HEK293 (cell line): Measurements from ENCODE around the gene SUMO3.
A peak's percentile ranks its signal among the peaks of the same experiment; 100 is the strongest.

Experiments
- GLIS1 ChIP-seq: fragments of 450-650 bp; formaldehyde crosslinking; IDR thresholded peaks from 2 replicates; pipeline ENCODE4 v1.5.1; 2016; ENCODE audit warnings: missing biosample characterization, missing genetic modification characterization
- GLIS2 ChIP-seq: fragments of 450-650 bp; formaldehyde crosslinking; IDR thresholded peaks from 2 replicates; pipeline ENCODE4 v1.5.1; 2016; ENCODE audit warnings: missing biosample characterization, missing genetic modification characterization
- IKZF3 ChIP-seq: fragments of 450-650 bp; IDR thresholded peaks from 2 replicates; pipeline ENCODE4 v1.5.0; 2018; ENCODE audit warnings: missing biosample characterization, mild to moderate bottlenecking, missing genetic modification characterization, moderate library complexity
- KLF1 ChIP-seq: fragments of 450-650 bp; formaldehyde crosslinking; IDR thresholded peaks from 2 replicates; pipeline ENCODE4 v1.5.1; 2016; ENCODE audit warnings: missing biosample characterization, missing genetic modification characterization
- KLF17 ChIP-seq: fragments of 450-650 bp; formaldehyde crosslinking; IDR thresholded peaks from 2 replicates; pipeline ENCODE4 v1.5.1; 2016; ENCODE audit warnings: missing biosample characterization, missing genetic modification characterization
- KLF8 ChIP-seq: fragments of 450-650 bp; formaldehyde crosslinking; IDR thresholded peaks from 2 replicates; pipeline ENCODE4 v1.5.1; 2016; ENCODE audit warnings: missing biosample characterization, missing genetic modification characterization
- MYNN ChIP-seq: fragments of 450-650 bp; formaldehyde crosslinking; IDR thresholded peaks from 2 replicates; pipeline ENCODE4 v1.5.1; 2016; ENCODE audit warnings: missing biosample characterization, missing genetic modification characterization, borderline replicate concordance
- PATZ1 ChIP-seq: fragments of 450-650 bp; formaldehyde crosslinking; IDR thresholded peaks from 2 replicates; pipeline ENCODE4 v1.5.1; 2016; ENCODE audit warnings: missing biosample characterization, missing genetic modification characterization
- PRDM4 ChIP-seq: fragments of 450-650 bp; formaldehyde crosslinking; IDR thresholded peaks from 2 replicates; pipeline ENCODE4 v1.5.1; 2017; ENCODE audit warnings: missing biosample characterization, missing genetic modification characterization
- REST ChIP-seq: fragments of 450-650 bp; formaldehyde crosslinking; IDR thresholded peaks from 2 replicates; pipeline ENCODE4 v1.5.1; 2016; ENCODE audit warnings: missing biosample characterization, missing genetic modification characterization
- SCRT2 ChIP-seq: fragments of 450-650 bp; formaldehyde crosslinking; IDR thresholded peaks from 2 replicates; pipeline ENCODE4 v1.5.1; 2016; ENCODE audit warnings: missing biosample characterization, missing genetic modification characterization
- SETDB1 ChIP-seq: IDR thresholded peaks from one replicate; pipeline ENCODE4 v1.6.1; 2017; ENCODE audit warnings: mild to moderate bottlenecking, low read length, moderate library complexity, mixed read lengths; ENCODE audit not compliant: insufficient read length
- ZBTB20 ChIP-seq: fragments of 450-650 bp; formaldehyde crosslinking; IDR thresholded peaks from 2 replicates; pipeline ENCODE4 v1.5.1; 2016; ENCODE audit warnings: missing biosample characterization, missing genetic modification characterization
- ZBTB49 ChIP-seq: fragments of 450-650 bp; formaldehyde crosslinking; IDR thresholded peaks from 2 replicates; pipeline ENCODE4 v1.5.1; 2016; ENCODE audit warnings: missing biosample characterization, missing genetic modification characterization, low read depth
- ZBTB8A ChIP-seq: fragments of 450-650 bp; formaldehyde crosslinking; IDR thresholded peaks from 2 replicates; pipeline ENCODE4 v1.5.1; 2016; ENCODE audit warnings: missing biosample characterization, missing genetic modification characterization
- ZFHX2 ChIP-seq: fragments of 450-650 bp; formaldehyde crosslinking; conservative IDR thresholded peaks from 2 replicates; pipeline ENCODE4 v1.5.1; 2016; ENCODE audit warnings: missing biosample characterization, missing genetic modification characterization
- ZFP3 ChIP-seq: fragments of 450-650 bp; formaldehyde crosslinking; IDR thresholded peaks from 2 replicates; pipeline ENCODE4 v1.5.1; 2016; ENCODE audit warnings: low read depth, missing biosample characterization, missing genetic modification characterization
- ZIC2 ChIP-seq: fragments of 450-650 bp; formaldehyde crosslinking; IDR thresholded peaks from 2 replicates; pipeline ENCODE4 v1.5.1; 2016; ENCODE audit warnings: missing biosample characterization, missing genetic modification characterization
- ZNF121 ChIP-seq: fragments of 450-650 bp; formaldehyde crosslinking; IDR thresholded peaks from 2 replicates; pipeline ENCODE4 v1.5.1; 2016; ENCODE audit warnings: missing biosample characterization, missing genetic modification characterization
- ZNF184 ChIP-seq: fragments of 450-650 bp; IDR thresholded peaks from 2 replicates; pipeline ENCODE4 v1.5.1; 2018; ENCODE audit warnings: missing biosample characterization, mild to moderate bottlenecking, missing genetic modification characterization
- ZNF221 ChIP-seq: fragments of 450-650 bp; formaldehyde crosslinking; IDR thresholded peaks from 2 replicates; pipeline ENCODE4 v1.5.1; 2017; ENCODE audit warnings: missing biosample characterization, missing genetic modification characterization, borderline replicate concordance
- ZNF26 ChIP-seq: fragments of 450-650 bp; formaldehyde crosslinking; IDR thresholded peaks from 2 replicates; pipeline ENCODE4 v1.5.1; 2016; ENCODE audit warnings: missing biosample characterization, missing genetic modification characterization
- ZNF394 ChIP-seq: fragments of 450-650 bp; formaldehyde crosslinking; IDR thresholded peaks from 2 replicates; pipeline ENCODE4 v1.5.1; 2016; ENCODE audit warnings: missing biosample characterization, missing genetic modification characterization, mild to moderate bottlenecking, moderate library complexity, borderline replicate concordance
- ZNF404 ChIP-seq: fragments of 450-650 bp; formaldehyde crosslinking; IDR thresholded peaks from 2 replicates; pipeline ENCODE4 v1.5.1; 2017; ENCODE audit warnings: missing biosample characterization, missing genetic modification characterization
- ZNF423 ChIP-seq: fragments of 450-650 bp; formaldehyde crosslinking; IDR thresholded peaks from 2 replicates; pipeline ENCODE4 v1.5.1; 2016; ENCODE audit warnings: missing biosample characterization, missing genetic modification characterization
- ZNF529 ChIP-seq: fragments of 450-650 bp; formaldehyde crosslinking; IDR thresholded peaks from 2 replicates; pipeline ENCODE4 v1.5.1; 2017; ENCODE audit warnings: missing genetic modification characterization, missing biosample characterization; ENCODE audit not compliant: insufficient replicate concordance
- ZNF544 ChIP-seq: fragments of 450-650 bp; formaldehyde crosslinking; IDR thresholded peaks from 2 replicates; pipeline ENCODE4 v1.5.0; 2017; ENCODE audit warnings: missing biosample characterization, missing genetic modification characterization
- ZNF654 ChIP-seq: fragments of 450-650 bp; formaldehyde crosslinking; IDR thresholded peaks from 2 replicates; pipeline ENCODE4 v1.5.1; 2016; ENCODE audit warnings: low read depth, missing biosample characterization, missing genetic modification characterization
- ZNF837 ChIP-seq: fragments of 450-650 bp; formaldehyde crosslinking; IDR thresholded peaks from 2 replicates; pipeline ENCODE4 v1.5.1; 2016; ENCODE audit warnings: missing biosample characterization, missing genetic modification characterization

The SUMO3 gene

GRCh38 chr21:44817506-44817880 is 369 bp downstream of the SUMO3 start (continued):
- TF ChIP-seq ZBTB49 (tag by site-specific recombination) (no peak), ZNF837 (tag by site-specific recombination) (no peak), PRDM4 (tag by site-specific recombination) (no peak), ZNF121 (tag by site-specific recombination) (no peak), ZIC2 (tag by site-specific recombination) (peak; percentile 95), ZNF394 (peak; percentile 32; the same call in 1 of the 2 replicates), ZNF544 (no peak), ZNF26 (tag by site-specific recombination) (no peak), PATZ1 (tag by site-specific recombination) (peak; percentile 62), ZNF404 (tag by site-specific recombination) (no peak), SCRT2 (tag by site-specific recombination) (no peak), ZFHX2 (tag by site-specific recombination) (no peak; the same call in 1 of the 2 replicates), ZNF221 (tag by site-specific recombination) (no peak), SETDB1 (no peak), GLIS2 (tag by site-specific recombination) (peak; percentile 51), REST (tag by site-specific recombination) (no peak), ZNF184 (tag by site-specific recombination) (peak; percentile 40; the same call in 1 of the 2 replicates), KLF8 (tag by site-specific recombination) (peak; percentile 75; the same call in 1 of the 2 replicates), KLF1 (tag by site-specific recombination) (peak; percentile 59; the same call in 1 of the 2 replicates), ZNF423 (tag by site-specific recombination) (no peak), ZFP3 (tag by site-specific recombination) (no peak), ZBTB20 (tag by site-specific recombination) (0 out of 2 replicates have a peak, but pooled peaks have one; percentile 3), ZNF654 (tag by site-specific recombination) (no peak), GLIS1 (tag by site-specific recombination) (peak; percentile 84), ZBTB8A (peak; percentile 100), ZNF529 (tag by site-specific recombination) (no peak), IKZF3 (tag by site-specific recombination) (no peak), MYNN (tag by site-specific recombination) (no peak), KLF17 (peak; percentile 9; the same call in 1 of the 2 replicates)
